Transverse colon (tissue), 3 donors: Measurements from ENCODE around the gene LILRA1.
"Not testable (repeated sequence)": the region's sequence is repeated elsewhere in the genome, so short reads cannot be mapped to it uniquely, and the experiment has no call there.

ENCODE experiments used
- POLR2A ChIP-seq: fragments of 450-650 bp; IDR thresholded peaks from one replicate; pipeline ENCODE4 v1.6.1; 2016; ENCODE audit warnings: antibody characterized with exemption, mild to moderate bottlenecking, moderate library complexity
- TF ChIP-seq, protein P1 (sequence below), 5 experiments: fragments of 200-600 bp in 3 of 5; fragments of 450-650 bp in 2 of 5; sonication (generic) in 3 of 5; IDR thresholded peaks; 1 replicate in 2 of 5; 2 replicates in 3 of 5; pipeline ENCODE4 v1.5.1; 2016 to 2017; ENCODE audit warnings: antibody characterized with exemption in 5 of 5, inconsistent platforms in 3 of 5, mild to moderate bottlenecking in 2 of 5, moderate library complexity in 1 of 5

DNA sequence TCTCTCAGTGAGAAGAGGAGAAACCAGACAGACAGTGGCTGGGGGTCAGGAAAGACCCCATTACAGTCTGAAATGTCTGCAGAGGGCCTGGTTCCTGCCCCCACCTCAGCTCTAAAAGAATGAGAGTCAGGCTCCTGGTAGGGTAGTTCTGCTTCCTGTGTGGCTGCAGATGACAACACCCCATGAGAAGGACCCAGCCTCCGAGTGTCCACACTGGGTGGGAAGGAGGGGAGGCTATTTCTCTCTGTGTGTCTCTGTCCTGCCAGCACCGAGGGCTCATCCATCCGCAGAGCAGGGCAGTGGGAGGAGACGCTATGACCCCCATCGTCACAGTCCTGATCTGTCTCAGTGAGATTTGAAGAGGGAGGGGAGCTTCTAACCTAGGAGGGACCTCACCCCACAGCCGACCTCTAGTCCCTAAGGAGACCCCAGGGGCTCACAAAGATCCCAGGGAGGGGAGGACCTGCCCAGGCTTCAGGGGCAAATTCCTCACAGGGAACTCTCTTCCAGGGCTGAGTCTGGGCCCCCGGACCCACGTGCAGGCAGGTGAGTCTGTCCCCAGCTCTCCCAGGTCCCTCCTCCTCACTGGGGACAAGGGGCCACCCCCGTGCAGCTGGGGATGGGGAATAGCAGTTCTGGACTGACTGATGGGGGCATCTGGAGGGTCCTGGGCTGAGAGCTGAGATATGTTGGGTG lies 647 bp downstream of the LILRA1 start:
- TF ChIP-seq, protein P1, sequence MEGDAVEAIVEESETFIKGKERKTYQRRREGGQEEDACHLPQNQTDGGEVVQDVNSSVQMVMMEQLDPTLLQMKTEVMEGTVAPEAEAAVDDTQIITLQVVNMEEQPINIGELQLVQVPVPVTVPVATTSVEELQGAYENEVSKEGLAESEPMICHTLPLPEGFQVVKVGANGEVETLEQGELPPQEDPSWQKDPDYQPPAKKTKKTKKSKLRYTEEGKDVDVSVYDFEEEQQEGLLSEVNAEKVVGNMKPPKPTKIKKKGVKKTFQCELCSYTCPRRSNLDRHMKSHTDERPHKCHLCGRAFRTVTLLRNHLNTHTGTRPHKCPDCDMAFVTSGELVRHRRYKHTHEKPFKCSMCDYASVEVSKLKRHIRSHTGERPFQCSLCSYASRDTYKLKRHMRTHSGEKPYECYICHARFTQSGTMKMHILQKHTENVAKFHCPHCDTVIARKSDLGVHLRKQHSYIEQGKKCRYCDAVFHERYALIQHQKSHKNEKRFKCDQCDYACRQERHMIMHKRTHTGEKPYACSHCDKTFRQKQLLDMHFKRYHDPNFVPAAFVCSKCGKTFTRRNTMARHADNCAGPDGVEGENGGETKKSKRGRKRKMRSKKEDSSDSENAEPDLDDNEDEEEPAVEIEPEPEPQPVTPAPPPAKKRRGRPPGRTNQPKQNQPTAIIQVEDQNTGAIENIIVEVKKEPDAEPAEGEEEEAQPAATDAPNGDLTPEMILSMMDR (IDR thresholded peaks at IDR 0.05): not testable (repeated sequence)
- TF ChIP-seq POLR2A: not testable (repeated sequence)
